ENCODE results near the gene SLC25A51. TPM values are rescaled to one million over a fixed set of nuclear protein-coding genes. Genes with fewer than 3 reads are reported as not detected.

Gene SLC25A51
- total RNA-seq, 1 donor from 2014 or later, result 24.1 TPM

- no peak for TF ChIP-seq CTCF (conservative IDR thresholded peaks at IDR 0.05; ENCODE audit: low read depth, low read length)
- no peak overlapping the region for H3K4me3 ChIP-seq (ENCODE audit: low read depth, low read length)
- DNase-seq (ENCODE audit: low read depth), result no peak
Observed at GRCh38 chr9:37927601-37928551, 23.9 kb upstream of the SLC25A51 start.

GRCh38 chr9:37927132-37927531 lies 23.2 kb upstream of the SLC25A51 start:
- no peak for TF ChIP-seq CTCF (conservative IDR thresholded peaks at IDR 0.05; ENCODE audit: low read depth, low read length)
- DNase-seq (ENCODE audit: low read depth), result no peak
- no peak overlapping the region for H3K4me3 ChIP-seq (ENCODE audit: low read depth, low read length)

- no peak overlapping the region for H3K4me3 ChIP-seq (ENCODE audit: low read depth, low read length)
- no peak for TF ChIP-seq CTCF (conservative IDR thresholded peaks at IDR 0.05; ENCODE audit: low read depth, low read length)
- no peak for DNase-seq (ENCODE audit: low read depth)
Observed at GRCh38 chr9:37926737-37927118, 22.8 kb upstream of the SLC25A51 start.

- no peak overlapping the region for H3K4me3 ChIP-seq (ENCODE audit: low read depth, low read length)
- no peak for TF ChIP-seq CTCF (conservative IDR thresholded peaks at IDR 0.05; ENCODE audit: low read depth, low read length)
- DNase-seq (ENCODE audit: low read depth), result no peak
Observed at GRCh38 chr9:37925786-37926736, 22.1 kb upstream of the SLC25A51 start.

- DNase-seq (ENCODE audit: low read depth), result no peak
- H3K4me3 ChIP-seq (ENCODE audit: low read depth, low read length), result no peak overlapping the region
- TF ChIP-seq CTCF (conservative IDR thresholded peaks at IDR 0.05; ENCODE audit: low read depth, low read length), result no peak
Observed at GRCh38 chr9:37925006-37925405, 21.1 kb upstream of the SLC25A51 start.

- DNase-seq (ENCODE audit: low read depth), result no peak
- H3K4me3 ChIP-seq (ENCODE audit: low read depth, low read length), result no peak overlapping the region
- TF ChIP-seq CTCF (conservative IDR thresholded peaks at IDR 0.05; ENCODE audit: low read depth, low read length), result no peak
Observed at GRCh38 chr9:37924538-37924937, 20.6 kb upstream of the SLC25A51 start.
